PC-3 (cell line): ENCODE measurements around the gene KCNG3.

ENCODE experiments used
- CTCF ChIP-seq: fragments of 300-600 bp; sonication (generic); conservative IDR thresholded peaks from 2 replicates; pipeline ENCODE4 v1.5.1; 2017; ENCODE audit warnings: antibody characterized with exemption, low read depth, mild to moderate bottlenecking, low read length
- EZH2 ChIP-seq: fragments of 300-600 bp; sonication (generic); IDR thresholded peaks from one replicate; pipeline ENCODE4 v1.6.1; 2017; ENCODE audit warnings: antibody characterized with exemption, mild to moderate bottlenecking, low read length; ENCODE audit not compliant: unreplicated experiment
- EZH2phosphoT487 ChIP-seq: fragments of 300-600 bp; sonication (generic); IDR thresholded peaks from 2 replicates; pipeline ENCODE4 v1.6.1; 2018; ENCODE audit warnings: mild to moderate bottlenecking, antibody characterized with exemption, low read length, borderline replicate concordance

- no peak for TF ChIP-seq CTCF
- no peak for TF ChIP-seq EZH2phosphoT487
- no peak for TF ChIP-seq EZH2
These were observed 44.4 kb downstream of the KCNG3 start for GRCh38 chr2:42449163-42450087.
